ENCODE measurements around the gene C16orf90.
"Not testable (repeated sequence)": the region's sequence is repeated elsewhere in the genome, so short reads cannot be mapped to it uniquely, and the experiment has no call there.

C16orf90 gene

GRCh38 chr16:3513892-3514583, 18.7 kb upstream of the C16orf90 start:
- DNase-seq (ENCODE audit: low read depth, low spot score) = no peak

GRCh38 chr16:3511286-3512180, 16.2 kb upstream of the C16orf90 start:
- DNase-seq (ENCODE audit: low read depth, low spot score) = no peak

GRCh38 chr16:3510416-3510815, 15.1 kb upstream of the C16orf90 start:
- no peak for DNase-seq (ENCODE audit: low read depth, low spot score)

- peak; percentile 76 for DNase-seq (ENCODE audit: low read depth, low spot score)
Observed at GRCh38 chr16:3509470-3509928, 14.2 kb upstream of the C16orf90 start.

- DNase-seq (ENCODE audit: low read depth, low spot score) = no peak
Observed at GRCh38 chr16:3508736-3509135, 13.4 kb upstream of the C16orf90 start.

- no peak for DNase-seq (ENCODE audit: low read depth, low spot score)
Observed at GRCh38 chr16:3503523-3503922, 8.2 kb upstream of the C16orf90 start.

GRCh38 chr16:3501783-3502400, 6.6 kb upstream of the C16orf90 start:
- DNase-seq (ENCODE audit: low read depth, low spot score) = no peak

GRCh38 chr16:3501412-3501761, 6.1 kb upstream of the C16orf90 start:
- DNase-seq (ENCODE audit: low read depth, low spot score) = not testable (repeated sequence)

GRCh38 chr16:3498988-3499387, 3.7 kb upstream of the C16orf90 start:
- DNase-seq (ENCODE audit: low read depth, low spot score) = no peak

- DNase-seq (ENCODE audit: low read depth, low spot score) = no peak
Observed at GRCh38 chr16:3497771-3498170, 2.5 kb upstream of the C16orf90 start.

GRCh38 chr16:3496386-3496785, 1.1 kb upstream of the C16orf90 start:
- DNase-seq (ENCODE audit: low read depth, low spot score) = no peak

GRCh38 chr16:3494386-3494973, 809 bp downstream of the C16orf90 start:
- no peak for DNase-seq (ENCODE audit: low read depth, low spot score)

GRCh38 chr16:3492356-3492755, 2.9 kb downstream of the C16orf90 start:
- DNase-seq (ENCODE audit: low read depth, low spot score) = no peak

- DNase-seq (ENCODE audit: low read depth, low spot score) = no peak
Observed at GRCh38 chr16:3490911-3491629, 4.2 kb downstream of the C16orf90 start.

- no peak for DNase-seq (ENCODE audit: low read depth, low spot score)
Observed at GRCh38 chr16:3488801-3489200, 6.5 kb downstream of the C16orf90 start.

- DNase-seq (ENCODE audit: low read depth, low spot score) = no peak
Observed at GRCh38 chr16:3487521-3488410, 7.5 kb downstream of the C16orf90 start.

- DNase-seq (ENCODE audit: low read depth, low spot score) = no peak
Observed at GRCh38 chr16:3486506-3487215, 8.6 kb downstream of the C16orf90 start.

GRCh38 chr16:3485821-3486505, 9.3 kb downstream of the C16orf90 start:
- DNase-seq (ENCODE audit: low read depth, low spot score) = no peak

- DNase-seq (ENCODE audit: low read depth, low spot score) = no peak
Observed at GRCh38 chr16:3485097-3485745, 10.1 kb downstream of the C16orf90 start.

Data from astrocyte of the hippocampus (primary cell).